GM18520 (cell line): ENCODE data around the gene TMEM242.

Experiments used
- ATAC-seq: cut with Tn5 transposase; IDR thresholded peaks from one replicate; pipeline ENCODE4 v1.9.1; 2021; ENCODE audit not compliant: unreplicated experiment

Gene TMEM242

GRCh38 chr6:157272866-157273755 is 50.2 kb downstream of the TMEM242 start:
- ATAC-seq, result no peak

GRCh38 chr6:157272372-157272771 is 50.9 kb downstream of the TMEM242 start:
- no peak for ATAC-seq

DNA sequence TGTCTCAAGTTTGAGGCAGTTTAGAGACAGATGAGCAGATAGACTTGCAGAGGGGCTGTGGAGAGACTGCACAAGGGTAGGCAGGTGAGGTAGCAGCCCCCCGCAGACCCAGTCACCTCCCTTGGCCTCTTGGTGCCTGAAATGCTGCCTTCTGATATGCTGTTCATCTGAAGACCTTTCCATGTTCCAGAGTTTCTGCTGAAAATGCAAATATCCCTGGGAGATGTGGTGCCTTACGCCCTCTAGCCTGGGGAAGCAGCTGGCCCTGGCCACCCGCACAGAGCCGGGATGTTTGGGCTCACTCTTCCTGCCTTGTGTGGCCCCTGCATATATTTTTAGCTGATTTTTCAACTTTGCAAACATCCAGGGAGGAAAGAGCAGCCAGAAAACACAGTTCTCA is 51.4 kb downstream of the TMEM242 start:
- ATAC-seq, result no peak

DNA sequence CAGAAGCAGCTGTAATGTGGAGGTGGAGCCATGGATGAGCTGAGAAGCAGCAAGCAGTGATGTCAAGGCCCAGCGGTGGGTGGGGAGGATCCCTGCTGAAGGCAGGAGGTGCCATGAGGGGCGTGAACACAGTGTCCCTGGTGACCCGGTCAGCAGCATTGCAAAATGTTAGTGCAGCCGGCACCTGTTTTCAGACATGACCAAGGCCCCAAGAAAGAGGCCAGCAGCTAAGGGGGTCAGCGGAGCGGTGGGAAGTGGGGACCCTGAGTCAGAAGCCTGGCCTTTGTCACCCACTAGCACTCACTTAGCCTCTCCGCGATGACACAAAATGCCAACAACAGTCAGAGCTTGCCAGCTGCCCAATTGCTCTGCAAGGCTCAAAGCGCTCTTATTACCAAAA is 51.9 kb downstream of the TMEM242 start:
- no peak for ATAC-seq

- no peak for ATAC-seq
Observed at GRCh38 chr6:157270916-157271315, 52.4 kb downstream of the TMEM242 start.

GRCh38 chr6:157270308-157270707 is 53.0 kb downstream of the TMEM242 start:
- ATAC-seq, result no peak

- ATAC-seq, result no peak
Observed at GRCh38 chr6:157269261-157269794, 54.0 kb downstream of the TMEM242 start.

GRCh38 chr6:157268835-157269234 is 54.5 kb downstream of the TMEM242 start:
- no peak for ATAC-seq

- no peak for ATAC-seq
Observed at GRCh38 chr6:157268396-157268795, 54.9 kb downstream of the TMEM242 start.

DNA sequence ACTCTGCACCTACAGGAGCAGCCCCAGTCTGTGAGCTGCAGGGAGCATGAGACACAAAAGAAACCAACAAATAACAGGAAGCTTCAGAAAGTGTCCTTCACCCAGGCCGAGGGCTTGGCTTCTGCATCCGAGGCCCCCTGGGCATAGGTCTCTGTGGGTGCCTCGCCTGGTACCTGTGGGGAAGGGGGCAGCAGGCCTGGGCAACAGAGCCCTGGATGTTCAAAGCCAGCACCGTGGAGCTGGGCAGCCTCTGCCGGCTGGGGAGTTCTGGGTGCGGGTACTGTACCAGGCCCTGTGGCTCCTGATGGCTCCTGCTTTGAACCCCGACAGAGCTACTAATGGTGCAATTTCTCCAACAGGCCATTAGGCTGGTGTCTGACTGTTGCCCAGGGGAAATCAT is 55.7 kb downstream of the TMEM242 start:
- no peak for ATAC-seq

GRCh38 chr6:157267109-157267611 is 56.2 kb downstream of the TMEM242 start:
- no peak for ATAC-seq

- no peak for ATAC-seq
Observed at GRCh38 chr6:157266274-157267101, 56.8 kb downstream of the TMEM242 start.

- no peak for ATAC-seq
Observed at GRCh38 chr6:157265635-157266034, 57.7 kb downstream of the TMEM242 start.

GRCh38 chr6:157265186-157265585 is 58.1 kb downstream of the TMEM242 start:
- ATAC-seq, result no peak

- no peak for ATAC-seq
Observed at GRCh38 chr6:157264701-157265100, 58.6 kb downstream of the TMEM242 start.

- ATAC-seq, result no peak
Observed at GRCh38 chr6:157263881-157264397, 59.4 kb downstream of the TMEM242 start.

- ATAC-seq, result no peak
Observed at GRCh38 chr6:157263146-157263545, 60.2 kb downstream of the TMEM242 start.

- ATAC-seq, result no peak
Observed at GRCh38 chr6:157261606-157262005, 61.7 kb downstream of the TMEM242 start.

DNA sequence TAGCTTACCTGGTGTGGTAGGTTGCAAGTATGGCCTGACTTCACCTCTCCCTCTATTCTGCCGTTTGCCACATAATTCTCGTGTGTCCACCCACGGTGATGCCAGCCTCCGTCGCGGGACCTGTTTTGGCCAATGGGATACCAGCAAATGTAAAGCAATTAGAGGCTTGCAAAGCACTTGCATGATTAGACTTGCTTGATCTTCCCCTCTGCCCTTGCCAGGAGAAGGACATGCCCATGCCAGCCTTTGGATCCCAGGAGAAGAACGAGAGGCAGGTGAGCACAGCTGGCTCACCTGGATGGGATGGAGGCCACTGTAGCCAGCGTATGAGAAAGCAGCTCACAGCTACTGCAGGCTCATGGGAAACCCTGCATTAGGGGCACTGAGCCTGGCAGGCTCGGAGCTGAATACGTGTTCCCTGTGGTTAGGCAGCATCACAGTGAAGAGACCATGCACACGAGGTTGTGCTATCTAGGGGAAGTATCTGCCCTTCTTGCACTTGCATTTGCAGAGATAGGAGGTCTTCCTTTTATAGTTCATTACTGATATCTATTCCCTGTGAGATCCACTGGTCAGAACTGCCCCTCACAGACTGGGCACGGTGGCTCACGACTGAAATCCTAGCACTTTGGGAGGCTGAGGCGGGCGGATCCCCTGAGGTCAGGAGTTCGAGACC is 62.4 kb downstream of the TMEM242 start:
- ATAC-seq, result no peak

- no peak for ATAC-seq
Observed at GRCh38 chr6:157259443-157259842, 63.9 kb downstream of the TMEM242 start.

DNA sequence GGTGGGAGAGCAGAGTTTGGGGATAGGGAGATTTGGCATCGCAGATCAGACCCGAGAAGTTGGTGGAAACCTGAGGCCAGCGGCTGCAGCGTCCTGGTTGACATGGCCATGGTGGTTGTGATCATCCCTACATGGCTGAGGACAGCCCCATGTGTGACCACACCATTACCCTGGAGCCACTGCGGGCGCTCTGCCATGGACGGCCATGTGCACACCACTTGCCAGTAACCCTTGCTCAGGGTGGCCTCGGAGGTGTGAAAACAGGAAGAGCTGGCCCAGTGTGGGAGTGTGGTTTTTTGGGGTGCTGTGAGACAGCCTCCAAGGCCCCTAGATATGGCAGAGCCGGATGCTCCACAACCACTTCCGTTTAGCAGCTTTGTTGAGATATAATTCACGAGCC is 64.4 kb downstream of the TMEM242 start:
- no peak for ATAC-seq
